ENCODE data around the gene SLC25A4. TPM values are rescaled to one million over a fixed set of nuclear protein-coding genes. Genes with fewer than 3 reads are reported as not detected.

Gene SLC25A4
- total and polyA plus RNA-seq, 5 donors, result 1,429 to 1,493 (median 1,464) TPM

DNA sequence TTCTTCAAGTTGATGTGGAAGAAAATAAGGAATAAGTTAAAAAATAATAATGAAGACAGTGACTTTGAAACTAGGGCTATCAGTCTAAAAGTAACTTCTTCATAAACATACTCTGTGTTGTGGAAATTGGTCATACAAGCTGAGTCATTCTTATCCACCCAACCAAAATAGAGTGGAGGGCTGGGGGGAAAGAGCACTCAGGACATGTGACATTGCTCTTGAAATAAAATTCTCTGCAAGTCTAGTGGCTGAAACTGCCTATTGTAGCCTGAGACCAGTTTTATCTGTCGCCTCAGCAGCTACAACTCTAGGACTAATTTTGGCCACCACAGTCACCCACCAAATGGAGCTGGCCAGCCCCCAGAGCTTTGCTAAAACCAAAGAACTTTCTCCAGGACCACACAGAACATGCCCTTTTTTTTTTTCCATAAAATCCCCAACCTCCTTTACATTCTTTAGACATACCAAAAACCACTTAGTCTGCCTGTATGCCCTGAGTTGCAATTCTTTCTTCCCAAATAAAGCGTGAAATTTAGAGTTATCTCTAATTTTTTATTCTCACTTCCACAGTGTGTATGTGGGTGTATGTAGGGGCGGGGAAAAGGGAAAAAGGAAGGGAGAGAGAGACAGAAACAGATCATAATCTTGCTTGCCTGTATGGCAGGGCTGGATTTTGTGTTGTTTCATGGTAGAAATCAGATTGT lies 23.0 kb upstream of the SLC25A4 start:
- DNase-seq, result no peak
- Histone ChIP-seq H3K27ac (ENCODE audit: low read length) (peak overlapping the region; percentile 73), H3K4me1 (ENCODE audit: control insufficient read depth, insufficient read depth, low read length) (peaks cover 2% of the 10 kb centered on the region), H3K9me3 (ENCODE audit: control insufficient read depth, low read length) (no peaks in the 10 kb centered on the region), H3K27me3 (ENCODE audit: control insufficient read depth, insufficient read depth) (no peaks in the 10 kb centered on the region), H3K4me3 (ENCODE audit: low read length) (no peak overlapping the region)
- intact Hi-C loops (cut with DNase I), result no loop called here
- 48% methylated on average over 3 of the region's 3 CpGs for WGBS
- peak; percentile 36 to 65 for ATAC-seq

DNA sequence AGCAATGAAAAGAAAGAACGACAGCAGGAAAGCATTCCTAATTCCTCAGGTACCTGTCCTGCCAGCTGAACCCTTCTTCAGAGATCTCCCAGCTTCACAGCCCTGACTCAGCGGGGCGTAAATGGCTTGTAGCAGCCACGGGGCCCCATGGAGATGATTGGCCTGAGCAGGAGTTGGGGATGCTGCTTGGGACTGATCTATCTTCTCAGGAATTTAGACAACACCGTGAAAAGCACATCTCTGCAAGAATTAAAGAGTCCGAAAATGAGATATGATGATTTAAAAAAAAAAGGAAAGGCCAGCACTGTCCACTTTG lies 22.5 kb upstream of the SLC25A4 start:
- no peak for ATAC-seq
- WGBS, result 62% methylated on average over 6 of the region's 6 CpGs
- peak overlapping the region; percentile 56 for H3K27ac ChIP-seq (ENCODE audit: low read length)
- H3K27me3 ChIP-seq (ENCODE audit: control insufficient read depth, insufficient read depth), result no peaks in the 10 kb centered on the region
- H3K4me3 ChIP-seq (ENCODE audit: low read length), result no peak overlapping the region
- H3K4me1 ChIP-seq (ENCODE audit: control insufficient read depth, insufficient read depth, low read length), result no peaks in the 10 kb centered on the region
- intact Hi-C loops (cut with DNase I), result no loop called here
- H3K9me3 ChIP-seq (ENCODE audit: control insufficient read depth, low read length), result no peaks in the 10 kb centered on the region
- no peak for DNase-seq

DNA sequence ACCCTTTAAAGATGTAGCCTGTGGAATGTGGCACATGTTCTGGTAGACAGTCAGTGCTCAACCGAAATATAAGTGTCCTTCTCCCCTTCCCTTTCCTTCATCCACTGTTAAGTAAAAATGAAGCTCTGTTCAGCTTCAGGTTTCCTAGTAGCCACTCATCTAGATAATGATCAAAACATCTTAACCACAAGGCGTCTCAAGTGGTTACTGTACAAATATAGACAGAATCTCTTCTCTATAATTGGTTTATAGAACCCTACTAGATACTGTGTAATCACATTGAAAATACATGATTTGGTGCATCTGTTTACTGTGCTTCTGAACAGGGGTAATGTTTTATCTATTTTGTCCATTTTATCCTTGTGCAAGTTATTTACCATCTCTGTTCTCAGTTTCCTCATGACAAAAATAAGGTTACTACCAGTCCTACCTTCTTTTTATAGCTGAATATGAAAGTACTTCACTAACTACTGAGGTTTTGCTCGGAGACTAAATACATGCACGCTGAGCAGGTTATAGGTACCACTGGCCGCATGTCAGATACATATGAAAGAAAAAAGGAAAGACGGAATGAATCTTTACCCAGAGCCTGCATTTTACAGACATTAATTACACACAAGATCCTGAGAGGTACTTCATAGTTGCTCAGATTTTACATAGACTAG lies 20.3 kb upstream of the SLC25A4 start:
- H3K4me3 ChIP-seq (ENCODE audit: low read length), result no peak overlapping the region
- no peak for DNase-seq
- no peaks in the 10 kb centered on the region for H3K4me1 ChIP-seq (ENCODE audit: control insufficient read depth, insufficient read depth, low read length)
- 88% methylated on average over 6 of the region's 6 CpGs for WGBS
- H3K27ac ChIP-seq (ENCODE audit: low read length), result no peak overlapping the region
- H3K9me3 ChIP-seq (ENCODE audit: control insufficient read depth, low read length), result no peaks in the 10 kb centered on the region
- no peak for ATAC-seq
- intact Hi-C loops (cut with DNase I), result no loop called here
- no peaks in the 10 kb centered on the region for H3K27me3 ChIP-seq (ENCODE audit: control insufficient read depth, insufficient read depth)

DNA sequence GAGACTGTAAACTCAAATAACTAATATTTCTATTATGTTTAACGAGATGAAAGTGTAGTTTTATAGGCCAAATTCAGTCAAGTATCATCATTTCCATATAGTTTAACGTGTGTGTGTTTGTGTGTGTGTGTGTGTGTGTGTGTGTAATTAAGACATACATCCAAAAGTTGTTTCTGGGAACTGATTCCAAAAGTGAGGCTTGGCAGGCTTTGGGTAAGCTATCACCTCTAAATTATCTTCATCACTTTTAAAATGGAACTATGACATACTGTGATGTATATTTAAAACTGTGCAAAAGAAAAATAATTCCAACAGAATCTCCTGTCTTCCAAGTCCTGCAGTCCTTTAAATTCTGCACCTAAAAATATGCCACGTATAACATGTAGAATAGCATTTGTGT lies 19.1 kb upstream of the SLC25A4 start:
- Histone ChIP-seq H3K27me3 (ENCODE audit: control insufficient read depth, insufficient read depth) (no peaks in the 10 kb centered on the region), H3K9me3 (ENCODE audit: control insufficient read depth, low read length) (no peaks in the 10 kb centered on the region), H3K27ac (ENCODE audit: low read length) (no peak overlapping the region), H3K4me1 (ENCODE audit: control insufficient read depth, insufficient read depth, low read length) (no peaks in the 10 kb centered on the region), H3K4me3 (ENCODE audit: low read length) (no peak overlapping the region)
- intact Hi-C loops (cut with DNase I), result no loop called here
- WGBS, result 56% methylated on average over 3 of the region's 3 CpGs
- DNase-seq, result no peak
- no peak for ATAC-seq

DNA sequence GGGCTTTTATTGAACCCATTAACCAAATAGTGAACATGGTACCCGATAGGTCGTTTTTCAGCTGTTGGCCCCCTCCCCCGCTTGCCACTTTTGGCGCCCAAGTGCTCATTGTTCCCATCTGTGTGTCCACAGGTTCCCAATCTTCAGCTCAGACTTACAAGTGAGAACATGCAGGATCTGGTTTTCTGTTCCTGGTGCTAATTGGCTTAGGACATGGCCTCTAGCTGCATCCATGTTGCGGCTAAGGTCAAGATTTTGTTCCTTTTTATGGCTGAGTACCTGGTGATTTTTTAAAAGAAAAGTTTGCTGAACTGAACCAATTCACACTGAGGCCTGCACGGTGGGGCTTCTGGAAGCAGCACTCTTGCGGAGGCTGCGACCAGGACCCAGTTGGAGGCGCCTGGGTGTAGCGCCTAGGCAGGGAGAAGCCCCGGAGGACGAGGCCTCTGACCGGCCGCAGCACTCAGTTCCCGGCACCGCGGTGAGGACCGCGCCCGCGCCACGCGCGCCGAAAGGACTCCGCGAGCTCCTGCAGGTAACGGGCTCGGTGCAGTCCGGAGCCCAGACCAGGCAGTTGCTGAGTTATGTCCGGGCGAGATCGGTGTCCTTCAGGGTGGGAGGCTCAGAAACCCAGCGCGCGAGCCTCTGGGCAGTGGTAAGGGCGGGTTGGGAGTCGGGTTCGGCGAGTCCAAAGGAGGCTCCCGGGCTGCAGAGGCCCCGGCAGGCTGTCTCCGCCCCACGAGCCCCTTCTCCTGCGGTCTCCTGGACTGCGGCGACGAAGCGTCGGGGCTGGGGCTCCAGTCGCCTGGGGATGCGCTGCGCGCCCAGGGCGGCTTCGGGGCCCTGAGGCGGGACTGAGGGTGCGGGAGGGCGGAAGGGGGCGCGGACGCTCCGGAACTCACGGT lies 15.8 kb upstream of the SLC25A4 start:
- peak; percentile 70 to 71 for ATAC-seq

DNA sequence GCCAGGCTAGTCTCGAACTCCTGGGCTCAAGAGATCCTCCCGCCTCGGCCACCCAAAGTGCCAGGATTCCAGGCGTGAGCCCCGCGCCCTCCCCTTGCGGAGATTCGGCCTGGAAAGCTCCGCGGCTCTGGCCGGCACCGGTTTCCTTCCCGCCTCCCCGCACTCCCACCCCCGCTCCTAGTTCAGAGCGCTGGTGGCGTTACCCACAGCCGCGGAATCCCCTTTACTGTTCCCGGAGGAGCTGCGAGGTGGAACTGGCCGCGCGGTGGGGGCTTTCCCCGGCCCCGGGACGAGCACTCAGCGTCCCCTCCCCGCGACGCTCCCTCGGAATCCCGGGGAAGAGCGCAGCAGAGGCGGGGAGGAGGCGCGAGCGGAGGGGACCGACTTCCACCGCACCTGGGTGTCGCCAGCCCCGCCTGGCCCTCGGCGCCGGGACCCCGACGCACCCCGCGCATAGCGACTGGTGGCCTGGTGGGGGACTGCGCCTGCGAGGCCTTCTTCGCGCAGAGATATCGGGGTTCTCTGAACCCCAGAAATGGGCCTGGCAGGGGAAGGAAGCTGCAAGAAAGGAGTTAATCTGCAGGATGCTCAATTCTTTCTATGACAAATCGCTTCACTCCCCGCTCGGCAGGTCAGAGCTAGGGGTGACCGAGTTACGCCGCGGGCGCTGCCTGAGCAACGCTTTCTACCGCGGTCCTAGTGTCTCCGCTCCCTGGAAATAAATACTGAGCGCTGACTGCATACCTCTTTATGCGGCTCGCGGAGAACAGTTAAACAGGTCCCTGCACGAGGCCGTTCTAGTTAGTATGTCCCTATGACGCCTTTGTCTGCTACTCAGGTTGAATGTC lies 14.6 kb upstream of the SLC25A4 start:
- Histone ChIP-seq H3K4me3 (ENCODE audit: low read length) (peak overlapping the region; percentile 87), H3K9me3 (ENCODE audit: control insufficient read depth, low read length) (no peaks in the 10 kb centered on the region), H3K27me3 (ENCODE audit: control insufficient read depth, insufficient read depth) (no peaks in the 10 kb centered on the region), H3K4me1 (ENCODE audit: control insufficient read depth, insufficient read depth, low read length) (no peaks in the 10 kb centered on the region), H3K27ac (ENCODE audit: low read length) (peak overlapping the region; percentile 66)
- intact Hi-C loops (cut with DNase I), result no loop called here
- 3% methylated on average over 74 of the region's 74 CpGs for WGBS
- DNase-seq (peak; percentile 37 to 71 (median 69)), ATAC-seq (peak; percentile 66 to 74)

More for the DNA sequence above, 15.8 kb upstream of the SLC25A4 start:
- Histone ChIP-seq H3K27me3 (ENCODE audit: control insufficient read depth, insufficient read depth) (no peaks in the 10 kb centered on the region), H3K27ac (ENCODE audit: low read length) (peak overlapping the region; percentile 88), H3K4me1 (ENCODE audit: control insufficient read depth, insufficient read depth, low read length) (no peaks in the 10 kb centered on the region), H3K9me3 (ENCODE audit: control insufficient read depth, low read length) (no peaks in the 10 kb centered on the region), H3K4me3 (ENCODE audit: low read length) (peak overlapping the region; percentile 87)
- peak; percentile 34 to 73 (median 61) for DNase-seq
- WGBS, result 10% methylated on average over 64 of the region's 64 CpGs
- intact Hi-C loops (cut with DNase I), result no loop called here

DNA sequence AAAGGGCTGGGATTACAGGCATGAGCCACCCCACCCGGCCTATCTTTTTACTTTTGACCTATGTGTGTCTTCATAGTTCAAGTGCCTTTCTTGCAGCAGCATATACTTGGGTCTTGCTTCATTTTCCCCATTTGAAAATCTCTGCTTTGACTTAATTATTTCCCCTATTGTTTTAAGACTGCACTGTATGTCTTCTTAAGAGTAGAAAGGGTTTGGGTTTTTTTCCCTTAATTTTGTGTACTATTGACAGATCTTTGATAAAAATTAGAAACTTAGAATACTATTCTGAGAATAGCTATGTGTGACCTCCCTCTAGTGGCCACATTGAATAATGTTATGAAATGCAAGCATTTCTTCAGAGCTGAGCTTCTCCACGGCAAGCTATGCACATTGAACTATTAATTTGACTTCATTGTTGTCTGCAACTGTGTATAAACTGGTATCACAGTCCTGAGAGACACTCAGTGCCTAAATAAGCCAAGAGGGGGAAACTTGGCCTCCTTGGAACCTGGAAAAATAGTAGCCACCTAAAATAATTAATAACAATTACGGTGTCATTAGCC lies 8.7 kb upstream of the SLC25A4 start:
- H3K27me3 ChIP-seq (ENCODE audit: control insufficient read depth, insufficient read depth), result no peaks in the 10 kb centered on the region
- peaks cover 3% of the 10 kb centered on the region for H3K4me1 ChIP-seq (ENCODE audit: control insufficient read depth, insufficient read depth, low read length)
- no peak overlapping the region for H3K27ac ChIP-seq (ENCODE audit: low read length)
- WGBS, result 35% methylated on average over 3 of the region's 3 CpGs
- DNase-seq (no peak), ATAC-seq (peak; percentile 52 to 60)
- intact Hi-C loops (cut with DNase I), result loop anchor here in 2 of 4 donors (5.0 to 10.0 kb wide), 2 partner anchors 90 to 97 kb away; no protein-coding TSS in a partner anchor
- H3K9me3 ChIP-seq (ENCODE audit: control insufficient read depth, low read length), result no peaks in the 10 kb centered on the region
- no peak overlapping the region for H3K4me3 ChIP-seq (ENCODE audit: low read length)

DNA sequence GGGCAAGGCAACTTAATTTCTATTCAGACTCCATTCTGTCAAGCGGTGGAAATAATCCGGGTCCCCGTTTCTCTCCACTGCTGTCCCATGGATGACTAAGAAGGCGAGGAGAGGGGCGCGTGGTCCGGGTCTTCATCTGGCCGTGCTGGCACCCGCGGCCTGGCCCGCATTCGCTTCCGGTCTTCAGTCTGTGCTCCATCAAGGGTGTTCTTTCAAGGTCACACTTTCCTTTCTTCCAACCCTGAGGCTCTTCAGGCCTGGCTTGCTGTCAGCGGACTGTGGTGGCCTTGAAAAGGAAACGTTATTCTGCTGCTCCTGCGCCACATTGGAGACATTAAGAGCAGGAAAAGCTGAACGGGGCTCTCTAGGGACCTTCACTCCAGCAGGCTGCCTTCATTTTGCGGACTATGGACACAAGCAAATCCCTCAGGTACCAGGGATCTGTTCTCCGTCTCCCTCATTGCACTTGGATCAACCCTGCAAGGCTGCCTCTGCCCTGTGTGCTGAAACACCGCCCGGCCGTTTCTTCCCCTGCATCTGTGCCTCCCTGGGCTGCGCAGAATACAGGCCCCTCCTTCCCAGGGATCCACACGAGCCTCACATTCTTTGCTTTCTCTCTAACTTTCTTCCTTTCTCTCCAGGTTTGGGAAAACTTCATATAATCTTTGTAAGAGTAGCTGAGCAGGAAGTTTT lies 5.7 kb upstream of the SLC25A4 start:
- ATAC-seq (peak; percentile 42 to 50), DNase-seq (peak in 1 of 3 donors; percentile 63)
- 57% methylated on average over 24 of the region's 24 CpGs for WGBS
- Histone ChIP-seq H3K27me3 (ENCODE audit: control insufficient read depth, insufficient read depth) (no peaks in the 10 kb centered on the region), H3K9me3 (ENCODE audit: control insufficient read depth, low read length) (no peaks in the 10 kb centered on the region), H3K4me3 (ENCODE audit: low read length) (no peak overlapping the region), H3K4me1 (ENCODE audit: control insufficient read depth, insufficient read depth, low read length) (peaks cover 3% of the 10 kb centered on the region), H3K27ac (ENCODE audit: low read length) (peak overlapping the region; percentile 85)
- intact Hi-C loops (cut with DNase I), result loop anchor here in 2 of 4 donors (2.0 to 10.0 kb wide), 2 partner anchors 93 to 99 kb away; no protein-coding TSS in a partner anchor

DNA sequence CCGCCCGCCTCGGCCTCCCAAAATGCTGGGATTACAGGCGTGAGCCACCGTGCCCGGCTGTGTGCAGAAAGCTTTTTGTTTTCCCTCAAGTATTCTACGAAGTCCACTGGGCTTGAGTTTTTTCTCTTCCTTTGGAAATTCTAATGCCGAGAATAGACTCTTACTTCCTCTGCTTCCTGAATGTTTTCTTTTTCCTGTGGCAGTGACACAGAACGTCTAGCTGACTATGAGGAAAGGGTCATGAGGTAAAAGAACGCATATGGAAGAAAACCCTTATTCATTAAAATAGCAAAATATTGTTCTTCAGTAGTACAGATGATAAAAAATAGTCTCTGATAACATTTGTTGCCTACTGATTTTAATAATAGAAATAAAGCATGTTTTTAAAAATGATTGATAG lies 4.9 kb upstream of the SLC25A4 start:
- DNase-seq, result no peak
- Histone ChIP-seq H3K4me1 (ENCODE audit: control insufficient read depth, insufficient read depth, low read length) (peaks cover 3% of the 10 kb centered on the region), H3K9me3 (ENCODE audit: control insufficient read depth, low read length) (no peaks in the 10 kb centered on the region), H3K27me3 (ENCODE audit: control insufficient read depth, insufficient read depth) (no peaks in the 10 kb centered on the region), H3K4me3 (ENCODE audit: low read length) (no peak overlapping the region), H3K27ac (ENCODE audit: low read length) (no peak overlapping the region)
- no peak for ATAC-seq
- intact Hi-C loops (cut with DNase I), result loop anchor here in 1 of 4 donors (10.0 kb wide), 1 partner anchor 93 kb away; no protein-coding TSS in a partner anchor
- WGBS, result 58% methylated on average over 10 of the region's 10 CpGs
